Neural cell (in vitro differentiated cells): ENCODE data around the gene OCSTAMP. TPM values are rescaled to one million over a fixed set of nuclear protein-coding genes. Genes with fewer than 3 reads are reported as not detected.

Source experiments
- H2AFZ ChIP-seq: fragments of 200-600, 300-800 bp; sonication (generic), shearing (Covaris generic); 2 replicates; pipeline ENCODE4 v1.6.0; 2014; ENCODE audit warnings: low read depth, mild to moderate bottlenecking, antibody characterized with exemption, low read length, moderate library complexity
- H3F3A ChIP-seq: fragments of 200-600 bp; shearing (Covaris generic); 2 replicates; pipeline ENCODE4 v1.6.1; 2016; ENCODE audit warnings: mild to moderate bottlenecking, moderate library complexity, mixed read lengths, antibody characterized with exemption, low read length; ENCODE audit not compliant: insufficient read depth, poor library complexity, severe bottlenecking
- H3K27ac ChIP-seq: fragments of 200-600, 300-800 bp; sonication (generic), shearing (Covaris generic); 2 replicates; pipeline ENCODE4 v1.5.1; 2014; ENCODE audit warnings: mild to moderate bottlenecking, low read length, moderate library complexity
- H3K27me3 ChIP-seq: fragments of 300-800, 200-600 bp; sonication (generic), shearing (Covaris generic); 2 replicates; pipeline ENCODE4 v1.6.0; 2014; ENCODE audit warnings: mild to moderate bottlenecking, low read depth, low read length, moderate library complexity; ENCODE audit not compliant: insufficient read depth
- H3K36me3 ChIP-seq: fragments of 300-800, 200-600 bp; sonication (generic), shearing (Covaris generic); 2 replicates; pipeline ENCODE4 v1.5.1; 2014; ENCODE audit warnings: mild to moderate bottlenecking, antibody characterized with exemption, low read length, moderate library complexity; ENCODE audit not compliant: insufficient read depth
- H3K4me2 ChIP-seq: fragments of 300-800, 200-600 bp; sonication (generic), shearing (Covaris generic); 2 replicates; pipeline ENCODE4 v1.6.0; 2014; ENCODE audit warnings: mild to moderate bottlenecking, low read length
- H3K4me3 ChIP-seq: fragments of 300-800, 200-600 bp; sonication (generic), shearing (Covaris generic); 2 replicates; pipeline ENCODE4 v1.5.1; 2014; ENCODE audit warnings: mild to moderate bottlenecking, low read length, moderate library complexity
- H3K79me2 ChIP-seq: fragments of 200-600 bp; shearing (Covaris generic); replicated peaks from 2 replicates; pipeline ENCODE4 v1.6.0; 2014; ENCODE audit warnings: mild to moderate bottlenecking, low read length, moderate library complexity; ENCODE audit not compliant: insufficient read depth
- H3K9ac ChIP-seq: fragments of 300-800, 200-600 bp; sonication (generic), shearing (Covaris generic); 2 replicates; pipeline ENCODE4 v1.6.1; 2016; ENCODE audit warnings: mild to moderate bottlenecking, low read length, mixed read lengths
- H3K9me2 ChIP-seq: fragments of 200-600 bp; shearing (Covaris generic); 2 replicates; pipeline ENCODE4 v1.6.1; 2016; ENCODE audit warnings: mild to moderate bottlenecking, low read length, mixed read lengths; ENCODE audit not compliant: insufficient read depth
- H3K9me3 ChIP-seq: fragments of 200-600, 300-800 bp; sonication (generic), shearing (Covaris generic); 2 replicates; pipeline ENCODE4 v1.6.1; 2016; ENCODE audit warnings: mild to moderate bottlenecking, mixed run types, low read length, moderate library complexity, mixed read lengths
- H4K20me1 ChIP-seq: fragments of 200-600 bp; shearing (Covaris generic); 2 replicates; pipeline ENCODE4 v1.6.1; 2016; ENCODE audit warnings: mild to moderate bottlenecking, mixed run types; ENCODE audit not compliant: insufficient read depth
- EP300 ChIP-seq: fragments of 450-650 bp; conservative IDR thresholded peaks from 2 replicates; pipeline ENCODE4 v1.6.1; 2014; ENCODE audit warnings: antibody characterized with exemption, mild to moderate bottlenecking, moderate library complexity; ENCODE audit not compliant: poor library complexity, severe bottlenecking
- EZH2 ChIP-seq: fragments of 200-600, 300-800 bp; shearing (Covaris generic), sonication (generic); IDR thresholded peaks from 2 replicates; pipeline ENCODE4 v1.6.1; 2014; ENCODE audit warnings: antibody characterized with exemption, low read length, borderline replicate concordance, mild to moderate bottlenecking; ENCODE audit not compliant: insufficient read depth, poor library complexity, severe bottlenecking
- MXI1 ChIP-seq: fragments of 450-650 bp; conservative IDR thresholded peaks from 2 replicates; pipeline ENCODE4 v1.6.1; 2014; ENCODE audit warnings: antibody characterized with exemption, mild to moderate bottlenecking; ENCODE audit not compliant: poor library complexity, severe bottlenecking
- POLR2AphosphoS5 ChIP-seq: IDR thresholded peaks from 2 replicates; pipeline ENCODE4 v1.6.1; 2012
- RAD21 ChIP-seq: fragments of 450-650 bp; conservative IDR thresholded peaks from 2 replicates; pipeline ENCODE4 v1.6.1; 2014; ENCODE audit warnings: antibody characterized with exemption, mild to moderate bottlenecking, moderate library complexity
- SMC3 ChIP-seq: fragments of 450-650 bp; conservative IDR thresholded peaks from 2 replicates; pipeline ENCODE4 v1.6.1; 2014; ENCODE audit warnings: antibody characterized with exemption, mild to moderate bottlenecking, moderate library complexity; ENCODE audit not compliant: poor library complexity
- TAF1 ChIP-seq: IDR thresholded peaks from 2 replicates; pipeline ENCODE4 v1.6.1; 2012; ENCODE audit warnings: low read depth
- polyA plus RNA-seq: library from polyadenylated mRNA; depleted of rRNA; stranded (reverse); fragments of >200 nt; gene quantifications from 2 replicates; pipeline ENCODE4 v1.2.3, GENCODE V29; 2014
- TF ChIP-seq, protein P1 (sequence below): fragments of 450-650 bp; IDR thresholded peaks from 2 replicates; pipeline ENCODE4 v1.5.1; 2014; ENCODE audit warnings: antibody characterized with exemption, mild to moderate bottlenecking, moderate library complexity; ENCODE audit not compliant: poor library complexity, severe bottlenecking
- TF ChIP-seq, protein P2 (sequence below): IDR thresholded peaks from 2 replicates; pipeline ENCODE4 v1.6.1; 2012; ENCODE audit warnings: borderline replicate concordance

Gene OCSTAMP
- polyA plus RNA-seq, 1 donor from 2014 or later: not detected

DNA sequence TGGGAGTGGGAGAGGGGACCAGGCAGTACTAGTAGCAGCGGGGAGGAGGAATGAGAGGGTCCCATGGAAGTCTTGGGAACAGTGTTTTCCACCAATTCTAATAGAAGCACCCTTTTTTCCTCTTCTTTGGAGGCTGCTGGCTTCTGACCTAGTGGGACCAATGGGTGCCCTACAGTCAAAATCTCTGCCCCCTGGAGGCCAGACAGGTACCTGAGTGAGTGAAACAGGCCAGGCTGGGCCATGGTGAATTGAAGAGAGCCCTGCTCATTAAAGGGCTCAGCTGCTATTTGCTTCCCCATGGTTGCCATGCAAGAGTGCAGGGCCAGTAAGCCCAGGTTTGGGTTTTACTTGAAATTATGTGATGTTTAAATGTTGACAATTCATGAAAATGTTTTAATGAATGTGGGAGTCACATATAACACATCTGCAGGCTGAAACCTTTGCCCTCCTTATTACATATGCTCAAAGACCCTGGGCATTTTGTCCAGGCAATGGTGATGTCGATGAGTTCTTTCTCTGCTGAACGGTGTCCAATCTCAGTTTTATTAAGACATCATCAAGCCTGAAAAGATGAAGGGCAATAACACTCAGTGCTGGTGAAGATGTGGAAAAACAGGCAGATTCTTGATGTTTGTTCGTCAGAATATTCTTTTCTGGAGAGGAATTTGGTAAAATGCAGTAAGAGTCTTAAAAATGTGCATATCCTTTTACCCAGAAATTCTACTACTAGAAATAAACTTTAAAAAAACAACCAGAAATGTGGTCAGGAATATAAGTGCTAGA, 42.3 kb upstream of the OCSTAMP start:
- Histone ChIP-seq H3K9ac (no peak overlapping the region), H3K79me2 (no peaks in the 10 kb centered on the region), H3F3A (no peaks in the 10 kb centered on the region), H3K27me3 (no peaks in the 10 kb centered on the region), H3K4me2 (no peak overlapping the region), H2AFZ (no peak overlapping the region), H3K4me3 (no peak overlapping the region), H4K20me1 (no peaks in the 10 kb centered on the region), H3K9me3 (no peaks in the 10 kb centered on the region), H3K36me3 (no peaks in the 10 kb centered on the region), H3K9me2 (no peaks in the 10 kb centered on the region), H3K27ac (no peak overlapping the region)
- TF ChIP-seq EZH2: no peak
- no peak for TF ChIP-seq SMC3
- no peak for TF ChIP-seq TAF1
- TF ChIP-seq RAD21: no peak
- TF ChIP-seq, protein P1, sequence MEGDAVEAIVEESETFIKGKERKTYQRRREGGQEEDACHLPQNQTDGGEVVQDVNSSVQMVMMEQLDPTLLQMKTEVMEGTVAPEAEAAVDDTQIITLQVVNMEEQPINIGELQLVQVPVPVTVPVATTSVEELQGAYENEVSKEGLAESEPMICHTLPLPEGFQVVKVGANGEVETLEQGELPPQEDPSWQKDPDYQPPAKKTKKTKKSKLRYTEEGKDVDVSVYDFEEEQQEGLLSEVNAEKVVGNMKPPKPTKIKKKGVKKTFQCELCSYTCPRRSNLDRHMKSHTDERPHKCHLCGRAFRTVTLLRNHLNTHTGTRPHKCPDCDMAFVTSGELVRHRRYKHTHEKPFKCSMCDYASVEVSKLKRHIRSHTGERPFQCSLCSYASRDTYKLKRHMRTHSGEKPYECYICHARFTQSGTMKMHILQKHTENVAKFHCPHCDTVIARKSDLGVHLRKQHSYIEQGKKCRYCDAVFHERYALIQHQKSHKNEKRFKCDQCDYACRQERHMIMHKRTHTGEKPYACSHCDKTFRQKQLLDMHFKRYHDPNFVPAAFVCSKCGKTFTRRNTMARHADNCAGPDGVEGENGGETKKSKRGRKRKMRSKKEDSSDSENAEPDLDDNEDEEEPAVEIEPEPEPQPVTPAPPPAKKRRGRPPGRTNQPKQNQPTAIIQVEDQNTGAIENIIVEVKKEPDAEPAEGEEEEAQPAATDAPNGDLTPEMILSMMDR: no peak
- no peak for TF ChIP-seq MXI1
- no peak for TF ChIP-seq POLR2AphosphoS5
- TF ChIP-seq, protein P2, sequence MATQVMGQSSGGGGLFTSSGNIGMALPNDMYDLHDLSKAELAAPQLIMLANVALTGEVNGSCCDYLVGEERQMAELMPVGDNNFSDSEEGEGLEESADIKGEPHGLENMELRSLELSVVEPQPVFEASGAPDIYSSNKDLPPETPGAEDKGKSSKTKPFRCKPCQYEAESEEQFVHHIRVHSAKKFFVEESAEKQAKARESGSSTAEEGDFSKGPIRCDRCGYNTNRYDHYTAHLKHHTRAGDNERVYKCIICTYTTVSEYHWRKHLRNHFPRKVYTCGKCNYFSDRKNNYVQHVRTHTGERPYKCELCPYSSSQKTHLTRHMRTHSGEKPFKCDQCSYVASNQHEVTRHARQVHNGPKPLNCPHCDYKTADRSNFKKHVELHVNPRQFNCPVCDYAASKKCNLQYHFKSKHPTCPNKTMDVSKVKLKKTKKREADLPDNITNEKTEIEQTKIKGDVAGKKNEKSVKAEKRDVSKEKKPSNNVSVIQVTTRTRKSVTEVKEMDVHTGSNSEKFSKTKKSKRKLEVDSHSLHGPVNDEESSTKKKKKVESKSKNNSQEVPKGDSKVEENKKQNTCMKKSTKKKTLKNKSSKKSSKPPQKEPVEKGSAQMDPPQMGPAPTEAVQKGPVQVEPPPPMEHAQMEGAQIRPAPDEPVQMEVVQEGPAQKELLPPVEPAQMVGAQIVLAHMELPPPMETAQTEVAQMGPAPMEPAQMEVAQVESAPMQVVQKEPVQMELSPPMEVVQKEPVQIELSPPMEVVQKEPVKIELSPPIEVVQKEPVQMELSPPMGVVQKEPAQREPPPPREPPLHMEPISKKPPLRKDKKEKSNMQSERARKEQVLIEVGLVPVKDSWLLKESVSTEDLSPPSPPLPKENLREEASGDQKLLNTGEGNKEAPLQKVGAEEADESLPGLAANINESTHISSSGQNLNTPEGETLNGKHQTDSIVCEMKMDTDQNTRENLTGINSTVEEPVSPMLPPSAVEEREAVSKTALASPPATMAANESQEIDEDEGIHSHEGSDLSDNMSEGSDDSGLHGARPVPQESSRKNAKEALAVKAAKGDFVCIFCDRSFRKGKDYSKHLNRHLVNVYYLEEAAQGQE: no peak
- TF ChIP-seq EP300: no peak

DNA sequence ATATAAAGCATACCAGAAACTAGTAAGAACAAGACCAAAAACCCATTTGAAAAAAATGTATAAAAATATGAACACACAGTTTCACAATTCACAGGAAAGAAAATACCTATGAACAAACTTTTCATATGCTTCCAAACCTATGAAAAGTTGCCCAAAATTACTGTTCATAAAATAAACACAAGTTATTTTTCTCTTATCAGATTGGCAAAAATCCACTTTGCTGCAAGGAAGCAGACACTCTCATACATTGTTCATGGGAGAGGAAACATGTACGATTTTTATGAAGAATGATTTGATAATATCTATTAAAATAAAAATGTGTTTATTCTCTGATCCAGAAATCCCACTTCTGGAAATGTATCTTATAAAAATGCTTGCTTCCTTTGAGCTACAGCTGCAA, 40.0 kb upstream of the OCSTAMP start:
- no peak overlapping the region for H2AFZ ChIP-seq
- no peak overlapping the region for H3K4me3 ChIP-seq
- no peak overlapping the region for H3K9ac ChIP-seq
- no peak overlapping the region for H3K4me2 ChIP-seq
- no peaks in the 10 kb centered on the region for H4K20me1 ChIP-seq
- no peaks in the 10 kb centered on the region for H3K9me2 ChIP-seq
- no peak overlapping the region for H3K27ac ChIP-seq
- no peaks in the 10 kb centered on the region for H3K9me3 ChIP-seq
- no peaks in the 10 kb centered on the region for H3F3A ChIP-seq
- H3K27me3 ChIP-seq: no peaks in the 10 kb centered on the region
- no peaks in the 10 kb centered on the region for H3K79me2 ChIP-seq
- no peaks in the 10 kb centered on the region for H3K36me3 ChIP-seq
- TF ChIP-seq POLR2AphosphoS5: no peak
- TF ChIP-seq SMC3: no peak
- no peak for TF ChIP-seq RAD21
- TF ChIP-seq EP300: no peak
- TF ChIP-seq TAF1: no peak
- TF ChIP-seq, protein P2: no peak
- TF ChIP-seq, protein P1: no peak
- no peak for TF ChIP-seq MXI1
- no peak for TF ChIP-seq EZH2
